HEK293T (cell line): ENCODE data around the gene KRT25.

ENCODE experiments used
- ELF4 ChIP-seq: fragments of 450-650 bp; IDR thresholded peaks from 2 replicates; pipeline ENCODE4 v1.6.1; 2017; ENCODE audit warnings: antibody characterized with exemption
- FOXM1 ChIP-seq: fragments of 450-650 bp; IDR thresholded peaks from 2 replicates; pipeline ENCODE4 v1.6.1; 2017; ENCODE audit warnings: mild to moderate bottlenecking, borderline replicate concordance
- SUZ12 ChIP-seq: fragments of 450-650 bp; IDR thresholded peaks from 2 replicates; pipeline ENCODE4 v1.6.1; 2016; ENCODE audit warnings: mild to moderate bottlenecking
- ZNF384 ChIP-seq: fragments of 450-650 bp; IDR thresholded peaks from 2 replicates; pipeline ENCODE4 v1.6.1; 2016

GRCh38 chr17:40750391-40750790 is 4.7 kb downstream of the KRT25 start:
- TF ChIP-seq SUZ12, result no peak
- no peak for TF ChIP-seq ZNF384
- no peak for TF ChIP-seq FOXM1
- no peak for TF ChIP-seq ELF4
